Stimulated activated CD8-positive, alpha-beta memory T cell treated with anti-CD3 and anti-CD28 coated beads, Interleukin-7, amount 100 ng/mL, for 24 hours (primary cell): ENCODE measurements around the gene PIK3CB.
"Not testable (repeated sequence)": the region's sequence is repeated elsewhere in the genome, so short reads cannot be mapped to it uniquely, and the experiment has no call there.

Experiments
- DNase-seq: peaks from one replicate; pipeline ENCODE4 v3.0.0-alpha.2; 2020; ENCODE audit warnings: low read depth

The PIK3CB gene

DNA sequence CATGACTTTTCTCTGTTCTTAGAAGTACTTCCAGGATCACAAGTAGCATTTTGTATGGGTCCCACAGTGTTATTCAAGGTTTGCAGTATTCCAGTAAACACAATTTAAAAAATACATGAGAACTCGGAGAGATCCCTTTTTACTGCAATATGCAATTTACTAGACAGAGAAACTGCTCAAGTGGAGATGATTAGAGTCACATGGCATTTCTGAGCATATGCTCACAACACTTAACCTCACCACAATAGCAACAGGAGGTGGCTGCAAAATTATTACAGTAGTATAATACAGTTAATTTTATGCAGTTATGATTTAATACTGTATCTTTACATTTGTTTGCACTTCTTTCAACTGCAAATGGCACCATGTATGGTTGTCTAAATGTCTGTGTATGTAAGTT, 87.5 kb downstream of the PIK3CB start:
- DNase-seq = no peak

DNA sequence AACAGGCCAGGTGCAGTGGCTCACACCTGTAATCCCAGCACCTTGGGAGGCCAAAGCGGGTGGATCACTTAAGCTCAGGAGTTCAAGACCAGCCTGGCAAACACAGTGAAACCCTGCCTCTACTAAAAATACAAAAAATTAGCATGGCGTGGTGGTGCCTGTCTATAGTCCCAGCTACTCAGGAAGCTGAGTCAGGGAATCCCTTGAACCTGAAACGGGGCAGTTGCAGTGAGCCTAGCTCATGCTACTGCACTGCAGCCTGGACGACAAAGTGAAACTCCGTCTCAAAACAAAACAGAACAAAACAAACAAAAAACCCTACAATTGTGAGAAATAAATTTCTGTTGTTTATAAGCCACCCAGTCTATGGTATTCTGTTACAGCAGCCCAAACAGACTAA, 94.7 kb downstream of the PIK3CB start:
- no peak for DNase-seq

DNA sequence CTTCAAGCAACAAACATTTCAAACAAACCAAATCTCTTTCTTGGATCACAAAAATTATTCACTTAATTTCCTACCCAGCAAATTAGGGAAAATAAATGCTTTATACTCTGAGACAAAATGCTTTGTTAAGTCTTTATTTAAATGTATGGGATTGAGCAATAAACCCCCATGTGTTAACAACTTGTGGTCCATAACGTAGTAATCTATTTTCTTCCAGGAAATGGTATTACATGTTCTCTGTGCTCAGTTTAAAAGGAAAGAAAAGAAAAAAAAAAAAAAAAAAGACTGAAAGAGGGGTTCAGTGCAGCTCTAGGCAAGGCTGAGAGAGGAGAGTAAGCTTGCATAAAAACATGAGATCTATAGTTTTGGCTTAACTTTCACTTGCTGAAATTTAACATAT, 102.3 kb downstream of the PIK3CB start:
- DNase-seq = no peak

DNA sequence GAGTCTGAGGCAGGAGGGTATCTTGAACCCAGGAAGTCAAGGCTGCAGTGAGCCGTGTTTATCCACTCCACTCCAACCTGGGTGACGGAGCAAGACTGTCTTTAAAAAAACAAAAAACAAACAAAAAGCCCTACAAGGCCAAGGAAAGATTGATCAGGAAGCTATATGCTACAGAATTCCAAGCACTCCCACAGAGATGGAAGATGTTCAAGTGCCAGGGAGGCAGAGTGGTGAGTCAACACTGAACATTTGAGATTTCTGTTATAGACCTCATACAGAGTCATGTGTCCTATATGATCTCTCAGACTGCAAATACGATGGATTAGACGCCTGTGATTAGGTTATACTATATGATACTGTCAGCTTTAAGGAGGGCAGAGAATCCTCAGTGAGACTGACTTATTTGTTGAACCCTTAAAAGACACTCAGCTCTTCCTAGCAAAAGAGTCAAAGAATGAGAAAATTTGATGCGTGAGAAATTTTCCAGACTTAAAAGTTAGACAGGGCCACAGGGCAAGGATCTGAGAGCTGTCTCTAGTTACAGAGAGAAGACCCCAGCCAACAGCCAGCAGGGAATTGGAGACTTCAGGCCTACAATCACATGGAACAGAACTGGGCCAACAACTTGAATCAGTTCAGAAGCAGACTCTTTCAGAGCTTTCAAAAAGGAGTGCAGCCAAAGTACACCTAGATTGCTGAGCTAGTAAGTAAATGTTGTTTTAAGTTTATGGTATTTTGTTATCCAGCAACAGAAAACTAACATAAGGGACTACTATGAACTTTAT, 107.6 kb downstream of the PIK3CB start:
- DNase-seq = no peak

DNA sequence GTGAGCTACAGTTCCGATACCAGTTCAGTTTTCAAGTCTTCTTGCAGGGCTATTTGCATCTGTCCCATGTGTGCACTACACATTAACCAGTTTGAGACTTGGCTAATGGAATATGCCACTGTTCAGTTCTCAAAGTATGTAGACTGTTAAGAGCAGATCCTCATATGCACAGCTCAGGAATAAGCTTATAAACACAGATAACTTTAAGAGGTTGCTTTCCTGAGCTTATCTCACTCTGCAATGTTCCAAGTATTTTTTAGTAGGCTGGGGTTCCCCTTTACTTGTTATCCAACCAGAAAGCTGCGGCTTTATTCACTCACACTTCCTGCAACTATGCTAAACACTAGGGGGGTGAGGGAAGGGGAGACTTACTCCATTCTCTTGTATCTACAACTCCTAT, 108.7 kb downstream of the PIK3CB start:
- not testable (repeated sequence) for DNase-seq

DNA sequence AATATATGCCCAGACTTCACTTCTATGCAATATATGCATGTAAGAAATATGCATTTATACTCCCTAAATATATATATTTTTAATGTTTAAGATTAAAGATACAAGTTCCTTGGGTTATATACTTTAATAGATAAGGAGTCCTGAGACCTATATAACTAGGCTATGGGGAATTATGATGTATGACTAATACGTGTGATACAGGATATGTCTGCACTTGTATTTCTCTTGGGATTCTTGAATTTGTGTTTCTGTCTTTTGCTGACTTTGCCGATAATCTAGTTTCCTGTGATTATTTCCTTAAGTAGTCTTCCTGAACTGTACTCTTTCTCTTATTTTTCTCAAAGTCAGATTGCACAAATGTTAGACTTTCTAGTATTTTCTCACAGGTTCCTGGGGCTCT, 109.6 kb downstream of the PIK3CB start:
- no peak for DNase-seq

DNA sequence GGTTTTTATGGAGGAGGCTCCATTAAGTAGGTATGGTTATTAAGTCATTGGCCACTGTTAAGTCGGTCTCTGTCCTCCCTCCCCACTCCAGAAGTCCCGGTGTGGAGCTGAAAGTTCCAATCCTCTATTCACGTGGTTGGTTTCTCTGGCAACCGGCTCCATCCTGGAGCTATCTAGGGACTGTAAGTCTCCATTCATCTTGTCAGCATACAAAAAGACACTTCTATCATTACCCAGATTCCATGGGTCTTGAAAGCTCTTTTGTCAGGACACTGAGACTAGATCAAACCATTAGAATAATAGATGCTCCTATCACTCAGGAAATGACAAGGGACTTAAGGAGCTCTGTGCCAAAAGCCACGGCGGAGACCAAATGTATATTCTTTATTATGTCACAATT, 110.3 kb downstream of the PIK3CB start:
- DNase-seq = no peak

DNA sequence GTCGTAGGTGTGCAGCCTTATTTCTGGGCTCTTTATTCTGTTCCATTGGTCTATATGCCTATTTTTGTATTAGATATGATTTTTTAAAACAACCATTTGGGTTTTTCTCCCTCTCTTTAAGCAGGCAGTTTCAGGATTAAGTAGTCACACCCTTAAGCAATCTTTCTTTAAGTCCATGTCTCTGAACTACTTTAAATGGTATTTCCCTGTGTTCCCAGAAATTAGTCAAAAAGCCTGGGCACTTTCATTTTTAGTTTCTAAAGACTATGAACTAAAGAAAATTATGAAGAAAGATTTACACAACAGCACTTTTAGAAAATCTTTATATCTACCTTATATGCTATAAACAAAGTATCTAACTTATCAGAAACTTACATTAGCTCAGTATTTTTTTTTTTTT, 115.9 kb downstream of the PIK3CB start:
- DNase-seq = no peak

DNA sequence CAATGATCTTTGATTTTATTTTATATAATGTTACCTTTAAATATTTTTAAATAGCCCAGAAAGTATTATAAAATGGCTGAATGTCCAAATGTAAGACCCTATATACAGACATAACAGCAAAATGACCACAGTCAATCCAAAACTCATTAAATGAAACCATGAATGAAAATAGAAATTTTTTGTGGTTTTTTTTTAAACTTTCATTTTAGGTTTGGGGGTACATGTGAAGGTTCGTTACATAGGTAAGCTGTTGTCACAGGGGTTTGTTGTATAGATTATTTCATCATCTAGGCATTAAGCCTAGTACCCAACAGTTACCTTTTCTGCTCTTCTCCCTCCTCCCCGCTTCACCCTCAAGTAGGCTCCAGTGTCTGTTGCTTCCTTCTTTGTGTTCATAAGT, 117.4 kb downstream of the PIK3CB start:
- DNase-seq = no peak

DNA sequence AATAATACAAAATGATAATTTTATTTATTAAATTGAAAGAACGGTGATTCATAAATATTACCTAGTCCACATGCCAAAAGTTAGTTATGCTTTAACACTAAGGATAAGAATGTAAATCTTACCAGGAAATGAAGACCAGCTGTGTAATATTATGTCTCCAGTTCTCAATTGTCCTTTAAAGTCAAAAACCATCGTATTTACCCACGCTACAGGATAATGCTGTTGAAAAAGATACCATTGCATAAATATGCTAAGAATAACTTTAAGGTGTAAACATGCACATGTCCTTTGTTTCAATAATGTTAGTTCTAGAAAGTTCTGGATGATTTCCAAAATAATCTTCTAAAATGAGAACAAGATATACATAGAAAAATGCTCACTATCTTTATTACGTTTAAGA, 122.6 kb downstream of the PIK3CB start:
- no peak for DNase-seq

DNA sequence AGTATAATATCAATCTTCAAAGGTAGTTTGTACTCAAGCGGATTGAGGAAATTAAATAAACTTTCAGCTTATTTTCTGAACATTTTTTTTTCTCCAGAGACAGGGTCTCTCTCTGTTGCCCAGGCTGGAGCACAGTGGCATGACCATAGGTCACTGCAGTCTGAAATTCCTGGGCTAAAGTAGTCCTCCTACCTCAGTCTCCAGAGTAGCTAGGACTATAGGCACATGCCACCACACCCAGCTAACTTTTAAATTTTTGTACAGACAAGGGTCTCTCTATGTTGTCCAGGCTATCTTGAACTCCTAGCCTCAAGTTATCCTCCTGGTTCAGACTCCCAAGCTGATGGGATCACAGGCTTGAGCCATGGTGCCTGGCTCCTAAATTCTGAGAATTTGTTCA, 129.1 kb downstream of the PIK3CB start:
- DNase-seq = no peak

DNA sequence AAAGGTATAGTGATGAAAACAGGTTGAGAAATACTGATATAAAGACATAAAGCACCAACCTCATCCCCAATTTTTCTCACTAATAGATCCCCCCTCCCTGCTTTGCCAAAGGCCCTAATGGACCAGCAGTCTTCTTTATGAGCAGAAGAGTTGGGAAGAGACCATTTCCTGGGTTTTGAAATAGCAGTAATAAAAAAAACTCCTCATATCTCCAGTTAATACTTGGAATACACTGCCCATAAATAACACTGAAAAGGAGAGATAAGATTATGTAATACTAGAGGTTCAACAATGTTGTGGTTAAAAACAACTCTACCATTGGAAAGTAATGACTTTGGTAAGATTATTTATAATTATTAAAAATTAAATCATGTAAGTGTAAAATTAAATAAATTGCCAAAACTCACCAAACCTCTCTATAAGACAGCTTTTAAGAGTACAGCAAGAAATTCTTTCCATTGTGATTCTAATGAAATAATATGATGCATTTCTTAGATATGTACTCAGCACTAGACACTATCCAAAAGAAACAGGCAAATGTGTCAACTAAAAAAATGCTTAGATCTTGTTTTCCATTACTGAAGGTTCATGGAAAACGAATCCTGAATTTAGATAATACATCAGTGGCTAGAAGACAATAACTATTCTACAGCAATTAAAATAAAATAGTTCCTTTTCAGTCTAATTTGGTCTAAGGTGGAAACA, 137.9 kb downstream of the PIK3CB start:
- DNase-seq = no peak

DNA sequence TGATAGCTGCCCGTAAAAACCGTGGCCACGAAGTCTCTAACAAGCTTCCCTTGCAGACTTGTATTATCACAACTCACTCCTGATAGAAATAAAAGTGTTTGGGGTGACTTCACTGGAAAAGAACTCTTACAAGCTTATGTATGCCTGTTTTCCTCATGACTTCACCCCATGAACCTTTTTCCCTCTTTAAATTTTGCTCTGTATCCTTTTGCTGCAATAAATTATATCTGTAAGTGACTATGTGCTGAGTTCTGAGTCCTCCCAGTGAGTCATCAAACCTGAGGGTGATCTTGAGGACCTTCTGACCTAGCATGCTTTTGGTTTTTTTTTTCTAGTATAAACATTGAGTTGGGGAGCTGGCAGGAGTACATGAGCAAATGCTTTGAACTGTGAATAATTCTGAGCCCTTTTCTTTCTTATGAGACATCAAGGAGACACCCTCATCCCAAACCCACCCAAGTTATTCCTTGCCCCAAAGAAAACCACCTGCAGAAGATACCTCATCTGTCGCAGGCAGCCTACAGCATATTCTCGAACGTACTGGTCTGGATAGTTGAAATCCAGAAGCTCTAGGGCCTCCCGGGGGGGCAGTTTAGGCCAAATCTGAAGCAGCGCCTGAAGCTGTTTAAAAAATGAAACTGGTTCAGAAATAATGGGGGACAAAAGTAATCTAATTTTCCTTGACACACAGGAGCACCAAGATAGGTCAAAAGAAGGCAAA, 140.3 kb downstream of the PIK3CB start:
- DNase-seq = no peak

DNA sequence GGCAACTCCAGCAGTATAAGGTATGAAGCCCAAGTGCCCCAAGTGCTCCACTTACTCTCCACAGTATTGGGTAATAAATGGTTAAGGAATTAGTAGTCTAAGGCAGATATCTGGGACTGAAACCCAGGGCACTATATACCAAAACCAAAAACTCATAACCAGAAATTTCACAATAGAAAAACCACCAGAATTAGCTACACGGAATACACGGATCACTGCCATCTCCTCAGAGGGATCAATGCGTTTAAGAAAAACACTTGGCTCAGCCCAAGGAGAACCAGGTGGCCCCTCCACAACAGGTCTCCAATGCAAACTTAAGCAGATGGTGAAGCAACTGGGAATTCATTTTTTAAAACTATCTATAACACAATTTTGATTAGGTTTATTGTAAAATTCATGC, 142.6 kb downstream of the PIK3CB start:
- no peak for DNase-seq

DNA sequence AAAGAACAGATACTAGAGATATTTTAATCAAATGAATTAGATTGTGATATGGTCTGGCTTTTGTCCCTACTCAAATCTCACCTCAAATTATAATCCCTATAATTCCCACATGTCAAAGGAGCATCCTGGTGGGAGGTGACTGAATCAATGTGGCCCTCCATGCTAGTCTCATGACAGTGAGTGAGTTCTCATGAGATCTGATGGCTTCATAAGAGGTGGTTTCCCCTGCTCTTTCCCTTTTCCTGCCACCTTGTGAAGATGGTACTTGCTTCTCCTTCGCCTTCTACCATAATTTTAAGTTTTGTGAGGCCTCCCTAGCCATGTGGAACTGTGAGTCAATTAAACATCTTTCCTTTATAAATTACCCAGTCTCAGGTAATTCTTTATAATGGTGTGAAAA, 143.4 kb downstream of the PIK3CB start:
- DNase-seq = no peak

DNA sequence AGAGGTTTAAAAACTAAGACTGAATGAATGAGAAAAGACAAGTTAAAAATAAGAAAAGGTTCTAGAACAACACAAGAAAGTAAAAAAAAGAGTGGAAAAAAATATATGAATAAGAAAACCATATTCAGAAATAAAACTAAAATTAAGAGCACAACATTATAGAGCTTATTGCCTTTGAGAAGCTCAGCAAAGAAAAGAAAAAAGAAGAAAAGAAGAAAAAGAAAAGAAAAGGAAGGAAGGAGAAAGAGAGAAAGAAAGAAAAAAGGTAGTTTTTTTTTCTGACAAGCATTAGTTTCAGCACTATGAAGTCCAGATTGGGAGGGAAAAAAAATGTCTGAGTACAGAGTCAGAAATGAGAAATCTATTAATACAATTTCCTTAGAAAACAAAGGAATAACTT, 144.7 kb downstream of the PIK3CB start:
- no peak for DNase-seq

DNA sequence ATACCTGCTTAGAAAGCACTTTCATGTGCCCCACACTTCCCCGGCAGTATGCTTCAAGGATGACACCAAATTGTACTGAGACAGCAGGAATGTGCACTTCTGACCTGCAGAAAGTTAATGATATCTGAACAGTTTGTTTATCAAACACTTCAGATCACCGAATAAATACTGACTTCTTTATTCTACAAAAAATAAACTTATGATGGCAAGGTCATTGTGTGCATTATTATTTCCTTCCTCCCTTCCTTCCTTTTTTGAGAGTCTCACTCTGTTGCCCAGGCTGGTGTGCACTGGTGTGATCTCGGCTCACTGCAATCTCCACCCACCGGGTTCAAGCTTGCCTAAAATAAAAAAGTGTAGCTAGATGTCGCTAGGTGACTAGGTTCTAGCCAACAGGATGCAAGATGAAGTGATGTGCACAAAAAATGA, 145.8 kb downstream of the PIK3CB start:
- no peak for DNase-seq

DNA sequence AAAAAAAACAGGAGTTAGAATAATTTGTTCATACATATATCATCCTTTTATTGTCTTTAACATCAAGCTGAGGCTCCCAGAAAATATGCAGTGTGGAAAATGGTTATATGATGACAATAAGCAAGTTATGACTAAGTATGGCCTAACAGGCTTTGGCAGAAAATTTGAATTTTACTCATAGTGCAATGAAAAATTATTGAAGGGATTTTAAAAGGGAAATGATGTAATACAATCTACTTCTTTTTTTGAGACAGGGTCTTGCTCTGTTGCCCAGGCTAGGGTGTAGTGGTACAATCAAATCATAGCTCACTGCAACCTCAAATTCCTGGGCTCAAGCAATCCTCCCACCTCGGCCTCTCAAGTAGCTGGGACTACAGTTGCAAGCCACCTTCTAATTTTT, 147.5 kb downstream of the PIK3CB start:
- DNase-seq = no peak

DNA sequence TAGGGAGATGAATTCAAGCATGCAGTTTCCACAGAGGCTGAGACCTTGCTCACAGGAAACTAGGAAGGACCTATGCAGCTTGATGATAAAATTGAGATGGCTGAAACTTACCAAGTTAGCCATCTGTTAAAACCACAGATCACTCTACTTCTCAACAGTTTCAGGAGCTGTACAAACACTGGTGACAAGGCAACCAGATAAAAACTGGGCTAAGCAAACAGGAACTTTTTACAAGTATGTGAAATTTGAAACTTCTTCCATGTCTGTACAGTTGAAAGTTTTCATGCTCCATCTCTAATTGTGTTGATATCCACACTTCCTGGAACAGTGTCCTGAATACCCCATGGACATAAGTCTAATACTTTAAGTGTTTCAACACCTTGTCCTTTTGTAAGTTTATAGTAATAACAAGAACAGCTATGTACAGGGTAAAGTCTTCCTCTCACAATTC, 147.9 kb downstream of the PIK3CB start:
- DNase-seq = no peak

DNA sequence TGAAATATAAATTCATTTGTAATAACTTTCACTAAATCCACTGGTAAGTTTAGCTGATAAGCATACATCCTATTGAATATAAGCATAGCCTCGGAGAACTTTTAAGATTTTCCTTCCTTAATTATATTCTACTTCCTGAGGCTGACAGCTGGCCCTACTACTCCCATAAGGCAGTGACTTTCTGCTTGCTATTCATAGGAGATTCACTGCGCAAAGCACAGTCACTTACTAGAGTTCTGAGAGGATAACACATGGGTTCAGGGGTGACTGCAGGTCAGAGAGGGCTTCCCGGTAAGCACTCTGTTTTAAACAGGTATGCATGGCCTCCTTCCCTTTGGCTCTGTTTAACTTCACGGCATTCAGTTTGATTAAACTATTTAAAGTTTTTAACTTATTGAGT, 150.3 kb downstream of the PIK3CB start:
- no peak for DNase-seq

DNA sequence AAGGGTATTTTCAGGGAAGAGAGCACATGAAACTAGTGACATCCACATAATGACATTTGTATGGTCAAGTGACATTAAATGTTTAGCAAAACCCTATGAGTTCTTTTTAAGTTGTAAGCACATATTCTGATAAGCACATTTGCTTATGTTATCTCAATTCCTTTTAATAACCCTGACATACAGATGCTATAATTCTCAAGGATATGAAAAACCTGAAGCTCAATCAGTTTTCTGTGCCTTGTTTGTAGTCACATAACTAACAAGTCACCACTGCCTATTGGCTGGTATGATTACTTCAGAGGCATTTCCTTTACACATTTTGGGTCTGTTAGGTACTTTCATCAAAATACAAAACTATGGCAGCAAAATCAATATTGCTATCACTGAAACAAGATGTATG, 152.1 kb downstream of the PIK3CB start:
- DNase-seq = no peak

DNA sequence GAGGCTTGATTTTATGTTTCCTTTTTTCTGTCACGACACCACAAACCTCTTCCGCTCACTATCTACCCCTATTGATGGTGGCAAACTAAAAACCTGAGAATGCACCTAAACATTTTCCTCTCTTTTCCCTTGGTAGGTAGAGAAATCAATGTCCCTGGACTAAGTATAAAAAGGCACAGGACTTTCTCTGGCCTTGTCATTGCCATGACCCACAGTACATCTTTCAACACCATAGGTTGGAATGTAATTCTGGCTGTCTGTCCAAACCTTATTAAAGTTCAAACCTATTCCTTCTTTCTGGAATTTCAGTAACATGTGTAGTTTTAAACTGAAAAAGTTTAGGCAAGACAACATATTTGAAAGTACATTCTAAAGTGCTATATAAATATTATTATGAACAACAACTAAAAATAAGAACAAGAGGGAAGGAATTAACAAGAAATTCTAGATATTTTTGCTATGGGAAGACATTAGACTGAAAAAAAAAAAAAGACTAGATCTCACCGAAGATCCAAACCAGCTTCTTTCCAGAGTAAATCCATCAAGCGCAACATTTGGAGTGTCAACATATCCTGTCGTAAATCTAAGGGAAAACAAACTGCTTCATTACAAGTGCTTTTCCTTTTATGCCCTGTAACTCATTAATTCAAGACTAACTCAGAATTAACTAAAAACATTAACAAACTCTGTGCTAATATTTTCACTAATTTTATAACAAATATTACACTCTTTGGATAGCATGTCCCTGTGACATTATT, 153.1 kb downstream of the PIK3CB start:
- no peak for DNase-seq
